Activated CD4-positive, alpha-beta memory T cell treated with anti-CD3 and anti-CD28 coated beads, Interleukin-2, amount 10 ng/mL, durations not matched to agents 7 days and 5 days (primary cell): Measurements from ENCODE around the gene TULP4. TPM values are rescaled to one million over a fixed set of nuclear protein-coding genes. Genes with fewer than 3 reads are reported as not detected.

ENCODE experiments used
- CTCF ChIA-PET: fragments of 350-600 bp; sonication (Branson Sonifier 250); formaldehyde crosslinking; loops from one replicate; lab custom pipeline; 2021; ENCODE audit warnings: antibody characterized with exemption, inconsistent platforms; lab: Charles Lee
- POLR2A ChIA-PET: fragments of 350-600 bp; sonication (Branson Sonifier 250); formaldehyde crosslinking; loops from one replicate; lab custom pipeline; 2021; ENCODE audit warnings: antibody characterized with exemption; lab: Charles Lee
- DNase-seq: peaks from one replicate; pipeline ENCODE4 v3.0.0-alpha.2; 2020
- H3K27ac Mint-ChIP-seq: one replicate; pipeline ENCODE4 v1.8.0; 2021; ENCODE audit warnings: mild to moderate bottlenecking, mixed read lengths
- H3K27me3 Mint-ChIP-seq: one replicate; pipeline ENCODE4 v1.8.0; 2021; ENCODE audit warnings: mixed read lengths
- H3K36me3 Mint-ChIP-seq: one replicate; pipeline ENCODE4 v1.8.0; 2021; ENCODE audit warnings: low read depth, mixed read lengths
- H3K4me1 Mint-ChIP-seq: one replicate; pipeline ENCODE4 v1.8.0; 2021; ENCODE audit warnings: mixed read lengths
- H3K4me3 Mint-ChIP-seq: one replicate; pipeline ENCODE4 v1.8.0; 2021; ENCODE audit warnings: mild to moderate bottlenecking, mixed read lengths
- H3K9me3 Mint-ChIP-seq: one replicate; pipeline ENCODE4 v1.8.0; 2021; ENCODE audit warnings: mixed read lengths
- total RNA-seq, 2 experiments: library from RNA; stranded (reverse); gene quantifications; one replicate each; pipeline ENCODE4 v1.2.3, GENCODE V29; 2021

Gene TULP4
- total RNA-seq: 10 to 100 TPM; 25.0 to 27.0 TPM

- H3K9me3 Mint-ChIP-seq: peaks cover 4% of the 10 kb centered on the region
- H3K4me3 Mint-ChIP-seq: no peak within 1 kb of the TSS
- ChIA-PET POLR2A (no interaction called here), CTCF (interaction anchor here (1.5 kb wide), 1 partner anchor 91 kb away, joined by 3 read pairs; no protein-coding TSS in a partner anchor)
- peaks cover 15% of the 10 kb centered on the region for H3K36me3 Mint-ChIP-seq
- H3K4me1 Mint-ChIP-seq: peaks cover 16% of the 10 kb centered on the region
- H3K27ac Mint-ChIP-seq: no peak within 1 kb of the TSS
- no peak for DNase-seq
- no peaks in the 10 kb centered on the region for H3K27me3 Mint-ChIP-seq
These were observed at the start of gene TULP4 for GRCh38 chr6:158312165-158312564. TSS of gene TULP4 (plus strand) at chr6:158312465. CDS start at chr6:158314017, 1,552 bp downstream.

- no peaks in the 10 kb centered on the region for H3K9me3 Mint-ChIP-seq
- peaks cover 10% of the 10 kb centered on the region for H3K4me1 Mint-ChIP-seq
- no peak overlapping the region for H3K27ac Mint-ChIP-seq
- POLR2A ChIA-PET: interaction anchor here (1.1 to 1.2 kb wide), 2 partner anchors 9 to 10 kb away, joined by 3 read pairs; no protein-coding TSS in a partner anchor
- no peaks in the 10 kb centered on the region for H3K27me3 Mint-ChIP-seq
- DNase-seq: no peak
- CTCF ChIA-PET: no interaction called here
- no peak overlapping the region for H3K4me3 Mint-ChIP-seq
- H3K36me3 Mint-ChIP-seq: no peaks in the 10 kb centered on the region
These were observed 49.5 kb upstream of the TULP4 start for GRCh38 chr6:158262755-158263154.

DNA sequence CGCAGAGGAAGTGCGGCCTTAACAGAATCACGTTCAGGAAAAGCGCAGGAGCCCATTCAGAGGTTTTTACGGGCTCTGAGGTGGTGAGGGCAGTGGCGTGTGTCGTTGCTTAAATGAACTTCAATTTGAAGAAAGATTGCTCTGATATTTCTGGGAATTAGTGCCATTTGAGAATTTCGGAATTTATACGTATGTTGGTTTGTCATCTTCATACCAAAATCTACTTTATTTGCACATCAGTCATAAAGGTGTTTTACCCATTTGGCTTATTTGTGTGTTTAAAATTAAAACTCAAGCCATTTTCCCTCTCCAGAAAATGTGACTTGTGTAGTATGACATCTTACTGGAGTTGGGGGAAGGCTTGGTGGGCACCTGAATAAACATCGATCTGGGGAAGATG is 48.1 kb upstream of the TULP4 start:
- H3K4me1 Mint-ChIP-seq: peaks cover 10% of the 10 kb centered on the region
- H3K27me3 Mint-ChIP-seq: no peaks in the 10 kb centered on the region
- H3K4me3 Mint-ChIP-seq: no peak overlapping the region
- H3K9me3 Mint-ChIP-seq: no peaks in the 10 kb centered on the region
- CTCF ChIA-PET: no interaction called here
- H3K27ac Mint-ChIP-seq: no peak overlapping the region
- no peak for DNase-seq
- POLR2A ChIA-PET: no interaction called here
- no peaks in the 10 kb centered on the region for H3K36me3 Mint-ChIP-seq

- Mint-ChIP-seq H3K27me3 (no peaks in the 10 kb centered on the region), H3K4me1 (peaks cover 21% of the 10 kb centered on the region), H3K9me3 (no peaks in the 10 kb centered on the region), H3K27ac (no peak overlapping the region), H3K36me3 (no peaks in the 10 kb centered on the region), H3K4me3 (no peak overlapping the region)
- ChIA-PET CTCF (interaction anchor here (1.1 kb wide), 1 partner anchor 45 kb away, joined by 4 read pairs; no protein-coding TSS in a partner anchor), POLR2A (interaction anchor here (1.0 kb wide), 1 partner anchor 15 kb away, joined by 3 read pairs; no protein-coding TSS in a partner anchor)
- no peak for DNase-seq
These were observed 46.1 kb upstream of the TULP4 start for GRCh38 chr6:158266131-158266530.

- Mint-ChIP-seq H3K27me3 (no peaks in the 10 kb centered on the region), H3K9me3 (no peaks in the 10 kb centered on the region), H3K4me1 (peaks cover 20% of the 10 kb centered on the region), H3K4me3 (no peak overlapping the region), H3K36me3 (no peaks in the 10 kb centered on the region), H3K27ac (no peak overlapping the region)
- DNase-seq: no peak
- ChIA-PET CTCF (no interaction called here), POLR2A (no interaction called here)
These were observed 43.7 kb upstream of the TULP4 start for GRCh38 chr6:158268361-158269147.

DNA sequence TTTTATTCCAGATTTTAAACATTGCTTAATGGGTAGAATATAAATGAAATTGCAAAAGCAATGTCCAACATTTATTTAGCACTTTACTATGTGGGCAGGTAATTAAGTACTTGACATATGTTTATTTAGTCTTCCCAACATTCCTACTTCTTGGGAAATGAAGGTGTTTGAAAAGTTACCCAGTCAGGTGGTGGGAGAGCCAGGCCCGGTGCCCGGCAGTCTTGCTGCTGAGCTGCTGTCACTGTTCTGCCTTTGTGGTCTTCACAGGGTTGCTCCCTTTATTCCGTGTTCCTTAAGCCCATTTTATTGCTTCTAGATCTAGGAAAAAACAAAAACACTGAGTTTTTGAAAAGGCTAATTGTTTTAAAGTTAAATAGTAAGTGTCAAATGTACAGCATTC is 42.6 kb upstream of the TULP4 start:
- CTCF ChIA-PET: no interaction called here
- Mint-ChIP-seq H3K4me3 (no peak overlapping the region), H3K36me3 (peaks cover 3% of the 10 kb centered on the region), H3K4me1 (peaks cover 20% of the 10 kb centered on the region), H3K27me3 (no peaks in the 10 kb centered on the region), H3K27ac (no peak overlapping the region), H3K9me3 (no peaks in the 10 kb centered on the region)
- no peak for DNase-seq
- POLR2A ChIA-PET: no interaction called here

DNA sequence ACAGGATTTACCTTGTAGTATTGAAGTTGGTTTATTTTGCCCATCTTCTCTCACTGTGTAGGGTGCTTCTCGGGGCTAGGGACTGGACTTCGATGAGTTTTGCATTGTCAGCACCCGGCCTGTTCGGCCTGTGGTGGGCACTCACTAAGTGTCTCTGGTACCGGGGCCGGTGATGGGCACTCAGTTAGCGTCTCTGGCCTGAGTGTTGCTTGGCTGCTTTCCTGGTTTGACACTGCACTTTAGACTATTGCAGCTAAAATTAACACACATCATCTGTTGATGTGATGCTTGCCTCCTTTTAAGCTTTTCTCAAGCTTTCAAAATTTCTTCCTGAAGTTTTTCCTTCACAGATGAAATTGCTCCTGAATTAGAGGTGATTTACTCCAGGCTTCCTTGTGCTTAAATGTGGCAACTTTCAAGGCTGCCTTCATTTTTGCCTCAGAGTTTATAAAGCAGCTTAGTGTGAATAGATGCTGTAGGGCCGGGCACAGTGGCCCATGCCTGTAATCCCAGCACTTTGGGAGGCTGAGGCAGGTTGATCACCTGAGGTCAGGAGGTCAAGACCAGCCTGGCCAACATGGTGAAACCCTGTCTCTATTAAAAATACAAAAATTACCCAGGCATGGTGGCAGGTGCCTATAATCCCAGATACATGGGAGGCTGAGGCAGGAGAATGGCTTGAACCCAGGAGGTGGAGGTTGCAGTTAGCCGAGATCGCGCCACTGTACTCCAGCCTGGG is 41.7 kb upstream of the TULP4 start:
- H3K4me3 Mint-ChIP-seq: no peak overlapping the region

DNA sequence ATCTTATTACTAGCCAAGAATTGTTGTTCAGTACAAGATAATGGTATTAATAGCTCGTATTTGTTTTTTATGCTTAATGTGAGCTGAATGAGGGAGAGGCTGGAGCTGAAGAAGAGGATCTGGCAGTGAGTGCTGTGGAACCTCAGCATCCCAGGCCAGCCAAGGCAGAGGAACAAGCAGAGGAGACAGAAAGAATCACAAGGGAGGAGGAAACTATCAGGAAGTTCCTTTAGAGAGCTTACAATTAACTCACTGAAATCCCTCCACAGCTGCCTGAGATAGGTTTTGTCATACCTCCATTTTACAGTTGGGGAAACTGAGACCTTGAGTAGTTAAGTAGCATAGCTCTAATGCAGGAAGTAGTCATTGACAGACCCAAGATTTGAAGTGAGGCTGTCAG is 39.9 kb upstream of the TULP4 start:
- ChIA-PET CTCF (interaction anchor here (1.1 kb wide), 1 partner anchor 25 kb away, joined by 3 read pairs; no protein-coding TSS in a partner anchor), POLR2A (interaction anchor here (0.6 to 1.6 kb wide), 3 partner anchors 9 to 29 kb away, joined by 3 to 4 read pairs (median 3); no protein-coding TSS in a partner anchor)
- H3K27me3 Mint-ChIP-seq: no peaks in the 10 kb centered on the region
- peaks cover 6% of the 10 kb centered on the region for H3K36me3 Mint-ChIP-seq
- no peak for DNase-seq
- peaks cover 20% of the 10 kb centered on the region for H3K4me1 Mint-ChIP-seq
- no peaks in the 10 kb centered on the region for H3K9me3 Mint-ChIP-seq
- no peak overlapping the region for H3K4me3 Mint-ChIP-seq
- H3K27ac Mint-ChIP-seq: no peak overlapping the region

More for the DNA sequence above, 41.7 kb upstream of the TULP4 start:
- Mint-ChIP-seq H3K36me3 (peaks cover 6% of the 10 kb centered on the region), H3K27ac (peak overlapping the region; percentile 61), H3K9me3 (no peaks in the 10 kb centered on the region), H3K27me3 (no peaks in the 10 kb centered on the region), H3K4me1 (peaks cover 20% of the 10 kb centered on the region)
- ChIA-PET POLR2A (interaction anchor here (0.7 to 1.6 kb wide), 5 partner anchors 11 to 244 kb away, joined by 3 to 4 read pairs (median 3); no protein-coding TSS in a partner anchor), CTCF (interaction anchor here (0.6 to 1.4 kb wide), 3 partner anchors 16 to 223 kb away, joined by 3 read pairs; no protein-coding TSS in a partner anchor)
- no peak for DNase-seq

DNA sequence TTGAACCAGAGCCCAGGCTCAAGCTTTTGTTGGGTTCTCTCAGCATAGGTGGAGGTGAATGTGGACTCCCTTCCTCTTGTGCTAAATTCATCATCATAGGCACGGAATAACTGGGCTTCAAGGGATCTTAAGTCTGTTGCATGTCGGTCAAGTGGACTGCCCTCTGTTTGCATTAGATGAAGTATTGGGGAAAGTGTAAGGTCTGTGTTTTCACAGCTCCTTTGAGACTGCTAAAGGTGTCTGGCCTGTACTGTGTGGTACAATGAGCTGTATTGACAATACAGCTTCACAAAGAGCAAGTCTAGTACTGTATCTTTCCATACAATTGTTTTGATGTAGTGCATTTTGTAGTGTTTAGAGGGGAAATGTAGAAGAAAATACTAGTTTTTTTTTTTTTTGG is 34.3 kb upstream of the TULP4 start:
- CTCF ChIA-PET: interaction anchor here (1.0 to 1.1 kb wide), 2 partner anchors 13 to 413 kb away, joined by 3 read pairs; no protein-coding TSS in a partner anchor
- Mint-ChIP-seq H3K9me3 (no peaks in the 10 kb centered on the region), H3K4me3 (no peak overlapping the region), H3K36me3 (peaks cover 6% of the 10 kb centered on the region), H3K27ac (no peak overlapping the region), H3K4me1 (peaks cover 1% of the 10 kb centered on the region), H3K27me3 (no peaks in the 10 kb centered on the region)
- no peak for DNase-seq
- POLR2A ChIA-PET: no interaction called here

DNA sequence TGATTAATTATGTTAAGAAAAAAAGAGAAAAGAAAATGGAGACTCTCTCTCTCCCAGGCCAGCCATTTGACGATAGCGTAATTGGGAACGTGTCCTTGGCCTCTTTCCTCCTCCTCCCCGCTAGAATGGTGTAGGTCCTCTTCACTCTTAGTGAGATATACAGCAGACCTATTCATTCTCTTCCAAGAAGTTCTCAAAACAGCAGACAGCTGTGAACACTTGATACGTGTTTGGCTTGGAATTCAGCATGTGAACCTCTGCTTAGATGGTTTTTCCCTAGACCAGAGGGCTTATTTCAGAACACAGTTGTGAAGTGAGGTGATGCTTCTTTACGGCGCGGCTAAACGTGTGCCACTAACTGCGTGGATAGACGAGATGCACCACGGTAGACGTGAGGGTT is 32.6 kb upstream of the TULP4 start:
- H3K27me3 Mint-ChIP-seq: no peaks in the 10 kb centered on the region
- DNase-seq: no peak
- H3K4me1 Mint-ChIP-seq: peaks cover 16% of the 10 kb centered on the region
- ChIA-PET CTCF (no interaction called here), POLR2A (no interaction called here)
- H3K9me3 Mint-ChIP-seq: no peaks in the 10 kb centered on the region
- H3K4me3 Mint-ChIP-seq: no peak overlapping the region
- H3K27ac Mint-ChIP-seq: no peak overlapping the region
- peaks cover 4% of the 10 kb centered on the region for H3K36me3 Mint-ChIP-seq

GRCh38 chr6:158283304-158283980 is 28.8 kb upstream of the TULP4 start:
- peaks cover 36% of the 10 kb centered on the region for H3K4me1 Mint-ChIP-seq
- peak overlapping the region; percentile 0 for H3K4me3 Mint-ChIP-seq
- no peaks in the 10 kb centered on the region for H3K27me3 Mint-ChIP-seq
- POLR2A ChIA-PET: interaction anchor here (1.4 kb wide), 1 partner anchor 42 kb away, joined by 3 read pairs; no protein-coding TSS in a partner anchor
- DNase-seq: peak; percentile 27
- CTCF ChIA-PET: interaction anchor here (0.9 kb wide), 1 partner anchor 62 kb away, joined by 3 read pairs; no protein-coding TSS in a partner anchor
- no peaks in the 10 kb centered on the region for H3K9me3 Mint-ChIP-seq
- H3K36me3 Mint-ChIP-seq: no peaks in the 10 kb centered on the region
- H3K27ac Mint-ChIP-seq: peak overlapping the region; percentile 42
